Measurements from ENCODE around the gene ALK. TPM values are rescaled to one million over a fixed set of nuclear protein-coding genes. Genes with fewer than 3 reads are reported as not detected.
A peak's percentile ranks its signal among the peaks of the same experiment; 100 is the strongest.
"Not testable (repeated sequence)": the region's sequence is repeated elsewhere in the genome, so short reads cannot be mapped to it uniquely, and the experiment has no call there.

Gene ALK
- total RNA-seq, 1 donor from 2014 or later: 0.14 TPM

DNA sequence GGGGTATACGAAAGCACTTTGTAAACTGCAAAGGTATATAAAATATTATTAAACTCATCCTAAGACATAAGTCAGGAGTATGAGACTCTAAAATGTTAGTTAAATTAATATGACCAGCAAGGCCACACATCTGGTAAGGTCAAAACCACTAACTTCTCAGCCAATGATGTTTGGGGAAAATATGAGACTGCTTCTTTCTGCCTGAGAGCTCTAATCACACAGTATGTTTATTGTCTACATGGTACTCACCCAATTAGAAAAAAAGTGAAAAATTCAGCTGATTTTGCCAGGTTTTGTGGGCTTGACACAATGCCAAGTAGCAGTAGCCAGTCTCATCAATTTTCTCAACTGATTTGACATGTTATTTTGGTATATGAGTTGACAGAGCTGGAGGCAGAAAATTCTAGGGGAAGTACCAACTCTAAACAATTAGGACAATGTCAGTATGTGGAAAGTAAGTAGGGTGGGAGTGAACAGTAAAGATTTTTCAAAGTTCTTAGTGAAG is 87.3 kb downstream of the ALK start:
- H3K36me3 ChIP-seq: no peaks in the 10 kb centered on the region
- TF ChIP-seq, protein P1, sequence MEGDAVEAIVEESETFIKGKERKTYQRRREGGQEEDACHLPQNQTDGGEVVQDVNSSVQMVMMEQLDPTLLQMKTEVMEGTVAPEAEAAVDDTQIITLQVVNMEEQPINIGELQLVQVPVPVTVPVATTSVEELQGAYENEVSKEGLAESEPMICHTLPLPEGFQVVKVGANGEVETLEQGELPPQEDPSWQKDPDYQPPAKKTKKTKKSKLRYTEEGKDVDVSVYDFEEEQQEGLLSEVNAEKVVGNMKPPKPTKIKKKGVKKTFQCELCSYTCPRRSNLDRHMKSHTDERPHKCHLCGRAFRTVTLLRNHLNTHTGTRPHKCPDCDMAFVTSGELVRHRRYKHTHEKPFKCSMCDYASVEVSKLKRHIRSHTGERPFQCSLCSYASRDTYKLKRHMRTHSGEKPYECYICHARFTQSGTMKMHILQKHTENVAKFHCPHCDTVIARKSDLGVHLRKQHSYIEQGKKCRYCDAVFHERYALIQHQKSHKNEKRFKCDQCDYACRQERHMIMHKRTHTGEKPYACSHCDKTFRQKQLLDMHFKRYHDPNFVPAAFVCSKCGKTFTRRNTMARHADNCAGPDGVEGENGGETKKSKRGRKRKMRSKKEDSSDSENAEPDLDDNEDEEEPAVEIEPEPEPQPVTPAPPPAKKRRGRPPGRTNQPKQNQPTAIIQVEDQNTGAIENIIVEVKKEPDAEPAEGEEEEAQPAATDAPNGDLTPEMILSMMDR (IDR thresholded peaks at IDR 0.05; ENCODE audit: borderline replicate concordance): no peak
- intact Hi-C loops (cut with micrococcal nuclease): no loop called here
- H3K27ac ChIP-seq (replicated peaks): no peak overlapping the region
- H3K4me3 ChIP-seq: no peak overlapping the region
- H3K4me1 ChIP-seq: no peaks in the 10 kb centered on the region
- no peak for DNase-seq
- H3K27me3 ChIP-seq (ENCODE audit: low read depth): peaks cover 46% of the 10 kb centered on the region
- H3K9me3 ChIP-seq (replicated peaks): peaks cover 29% of the 10 kb centered on the region

DNA sequence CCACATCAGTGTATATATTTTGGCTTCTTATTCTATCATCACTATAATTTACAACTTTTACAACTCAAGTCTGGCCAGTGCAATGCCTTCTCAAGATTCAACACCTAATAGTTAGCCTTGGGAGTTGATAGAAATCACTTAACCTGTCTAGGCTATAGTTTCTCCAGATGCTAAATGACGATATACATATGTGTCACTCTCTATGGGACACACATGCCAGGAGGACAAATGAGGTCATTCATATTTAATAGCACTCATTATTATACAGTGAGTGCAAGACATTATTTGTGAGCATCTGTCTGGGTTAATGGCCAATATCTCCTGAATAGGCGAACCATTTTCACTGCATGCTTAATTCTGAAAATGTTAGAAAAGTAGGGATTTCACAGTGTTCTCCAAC is 89.8 kb downstream of the ALK start:
- TF ChIP-seq, protein P1 (IDR thresholded peaks at IDR 0.05; ENCODE audit: borderline replicate concordance): no peak
- Histone ChIP-seq H3K4me3 (no peak overlapping the region), H3K27ac (replicated peaks) (no peak overlapping the region), H3K27me3 (ENCODE audit: low read depth) (peaks cover 51% of the 10 kb centered on the region), H3K4me1 (no peaks in the 10 kb centered on the region), H3K36me3 (no peaks in the 10 kb centered on the region), H3K9me3 (replicated peaks) (peaks cover 9% of the 10 kb centered on the region)
- DNase-seq: no peak
- intact Hi-C loops (cut with micrococcal nuclease): no loop called here

DNA sequence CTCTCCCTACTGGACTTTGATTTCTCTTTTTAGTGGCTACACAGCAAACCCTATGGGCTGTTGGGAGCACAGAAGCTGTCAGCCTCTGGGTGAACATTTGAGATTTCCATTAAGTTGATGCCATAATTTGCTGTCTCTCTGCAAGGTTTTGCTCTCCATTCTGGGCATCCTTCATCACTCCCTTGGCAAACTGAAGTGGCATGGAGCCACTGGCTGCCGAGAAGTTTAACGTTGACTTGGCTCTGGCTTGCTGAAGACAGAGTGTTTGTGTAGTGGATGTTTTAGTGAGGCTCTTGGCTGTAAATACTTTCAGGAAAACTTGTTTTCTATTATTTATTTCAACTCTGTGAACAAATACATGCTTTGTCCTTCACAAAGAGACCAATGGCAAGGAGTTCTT is 91.5 kb downstream of the ALK start:
- no peak for DNase-seq
- no peak overlapping the region for H3K27ac ChIP-seq (replicated peaks)
- no peaks in the 10 kb centered on the region for H3K9me3 ChIP-seq (replicated peaks)
- no peaks in the 10 kb centered on the region for H3K36me3 ChIP-seq
- intact Hi-C loops (cut with micrococcal nuclease): no loop called here
- H3K27me3 ChIP-seq (ENCODE audit: low read depth): peaks cover 58% of the 10 kb centered on the region
- no peaks in the 10 kb centered on the region for H3K4me1 ChIP-seq
- TF ChIP-seq, protein P1 (IDR thresholded peaks at IDR 0.05; ENCODE audit: borderline replicate concordance): no peak
- no peak overlapping the region for H3K4me3 ChIP-seq

DNA sequence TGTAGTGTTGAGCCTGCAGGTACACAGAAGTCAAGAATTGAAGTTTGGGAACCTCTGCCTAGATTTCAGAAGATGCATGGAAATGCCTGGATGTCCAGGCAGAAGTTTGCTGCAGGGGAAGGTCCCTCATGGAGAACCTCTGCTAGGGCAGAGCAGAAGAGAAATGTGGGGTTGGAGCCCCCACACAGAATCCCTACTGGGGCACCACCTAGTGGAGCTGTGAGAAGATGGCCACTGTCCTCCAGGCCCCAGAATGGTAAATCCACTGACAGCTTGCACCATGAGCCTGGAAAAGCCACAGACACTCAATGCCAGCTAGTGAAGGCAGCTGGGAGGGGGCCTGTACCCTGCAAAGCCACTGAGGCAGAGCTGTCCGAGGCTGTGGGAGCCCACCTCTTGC is 97.2 kb downstream of the ALK start:
- peaks cover 44% of the 10 kb centered on the region for H3K27me3 ChIP-seq (ENCODE audit: low read depth)
- DNase-seq; intact Hi-C loops (cut with micrococcal nuclease); H3K36me3 ChIP-seq; H3K9me3 ChIP-seq (replicated peaks); H3K4me3 ChIP-seq; H3K27ac ChIP-seq (replicated peaks); H3K4me1 ChIP-seq: not testable (repeated sequence)
- TF ChIP-seq, protein P1 (IDR thresholded peaks at IDR 0.05; ENCODE audit: borderline replicate concordance): peak; percentile 35

DNA sequence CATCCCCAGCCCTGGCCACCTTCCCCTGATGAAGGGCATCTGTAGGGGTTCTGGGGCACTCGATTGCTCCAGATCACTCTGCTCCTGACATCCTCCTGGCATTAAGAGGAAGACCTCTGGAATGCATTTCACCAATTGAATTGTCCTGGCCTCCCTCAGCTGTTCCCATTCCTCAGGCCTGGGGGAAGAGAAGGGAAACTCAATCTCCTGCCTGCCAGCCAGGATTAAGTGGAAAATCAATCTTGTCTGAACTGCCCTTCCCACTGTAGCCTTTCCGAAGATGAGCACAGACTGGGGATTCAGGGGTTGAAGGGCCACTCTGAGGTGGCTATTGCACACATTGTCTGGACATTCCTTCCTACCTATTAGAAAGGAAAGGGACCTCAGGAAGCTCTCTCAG is 99.8 kb downstream of the ALK start:
- TF ChIP-seq, protein P1 (IDR thresholded peaks at IDR 0.05; ENCODE audit: borderline replicate concordance): no peak
- H3K9me3 ChIP-seq (replicated peaks): no peaks in the 10 kb centered on the region
- H3K27me3 ChIP-seq (ENCODE audit: low read depth): peaks cover 54% of the 10 kb centered on the region
- H3K36me3 ChIP-seq: no peaks in the 10 kb centered on the region
- no peak overlapping the region for H3K27ac ChIP-seq (replicated peaks)
- no peak for DNase-seq
- intact Hi-C loops (cut with micrococcal nuclease): no loop called here
- H3K4me1 ChIP-seq: no peaks in the 10 kb centered on the region
- no peak overlapping the region for H3K4me3 ChIP-seq

Measured in left ventricle myocardium inferior (tissue), 1 donor.